Germinal center (tissue), 1 donor: ENCODE data around the gene PLPPR3.

Experiments
- DNase-seq: peaks from one replicate; pipeline ENCODE4 v3.0.0; 2012; ENCODE audit warnings: mixed read lengths, low spot score

PLPPR3 gene

GRCh38 chr19:810077-810855 lies 11.5 kb downstream of the PLPPR3 start:
- DNase-seq: no peak

GRCh38 chr19:808423-808775 lies 13.4 kb downstream of the PLPPR3 start:
- no peak for DNase-seq

- DNase-seq: no peak
These were observed 13.9 kb downstream of the PLPPR3 start for GRCh38 chr19:807627-808422.

- no peak for DNase-seq
These were observed 14.8 kb downstream of the PLPPR3 start for GRCh38 chr19:806815-807421.

GRCh38 chr19:805600-806550 lies 15.9 kb downstream of the PLPPR3 start:
- no peak for DNase-seq

GRCh38 chr19:805166-805551 lies 16.6 kb downstream of the PLPPR3 start:
- no peak for DNase-seq

- no peak for DNase-seq
These were observed 17.2 kb downstream of the PLPPR3 start for GRCh38 chr19:804419-805165.

- DNase-seq: no peak
These were observed 17.9 kb downstream of the PLPPR3 start for GRCh38 chr19:803686-804418.

- DNase-seq: no peak
These were observed 18.6 kb downstream of the PLPPR3 start for GRCh38 chr19:803099-803561.

- no peak for DNase-seq
These were observed 19.2 kb downstream of the PLPPR3 start for GRCh38 chr19:802498-803098.

GRCh38 chr19:801861-802497 lies 19.8 kb downstream of the PLPPR3 start:
- DNase-seq: no peak

- no peak for DNase-seq
These were observed 20.5 kb downstream of the PLPPR3 start for GRCh38 chr19:801030-801860.

GRCh38 chr19:800360-801029 lies 21.3 kb downstream of the PLPPR3 start:
- no peak for DNase-seq

GRCh38 chr19:799076-799881 lies 22.5 kb downstream of the PLPPR3 start:
- DNase-seq: no peak

- DNase-seq: no peak
These were observed 23.2 kb downstream of the PLPPR3 start for GRCh38 chr19:798415-799075.
